SIG-M5 (cell line): ENCODE measurements around the gene ERBB2.
"Not testable (repeated sequence)": the region's sequence is repeated elsewhere in the genome, so short reads cannot be mapped to it uniquely, and the experiment has no call there.

Experiments
- DNase-seq: peaks from one replicate; lab custom pipeline; 2025; lab: John Stamatoyannopoulos, UW

The ERBB2 gene

DNA sequence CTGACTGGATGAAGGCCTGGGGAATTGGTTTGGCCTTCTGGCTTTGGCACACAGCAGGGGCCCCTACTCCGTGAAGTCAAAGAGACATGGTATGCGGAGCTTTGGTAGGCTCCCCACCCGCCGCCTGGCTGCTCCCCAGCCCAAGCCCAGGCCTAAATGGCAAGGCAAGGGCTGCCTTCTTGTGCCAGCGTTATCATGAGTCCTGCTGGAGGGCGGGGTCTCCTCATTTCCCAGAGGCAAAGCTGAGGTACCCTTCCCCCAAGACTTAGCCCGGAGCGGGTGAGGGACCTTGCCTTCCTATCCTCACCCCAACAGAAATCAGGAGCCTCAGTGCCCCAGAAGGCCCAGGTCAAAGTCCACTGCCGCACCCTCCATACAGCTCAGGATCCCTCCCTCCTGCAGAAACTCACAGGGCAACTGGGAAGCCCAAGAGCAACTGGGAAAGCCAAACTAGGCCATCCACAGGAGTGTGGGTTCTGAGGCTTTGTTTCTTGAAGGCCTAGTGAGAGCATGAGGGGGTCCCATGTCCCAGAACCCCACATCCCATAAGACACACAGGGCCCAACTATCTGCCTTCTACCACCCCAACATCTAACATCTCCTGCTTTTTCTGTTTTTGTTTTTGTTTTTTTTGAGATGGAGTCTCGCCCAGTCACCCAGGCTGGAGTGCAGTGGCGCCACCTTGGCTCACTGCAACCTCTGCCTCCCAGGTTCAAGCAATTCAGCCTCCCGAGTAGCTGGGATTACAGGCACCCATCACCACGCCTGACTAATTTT lies 21.3 kb upstream of the ERBB2 start:
- no peak for DNase-seq

DNA sequence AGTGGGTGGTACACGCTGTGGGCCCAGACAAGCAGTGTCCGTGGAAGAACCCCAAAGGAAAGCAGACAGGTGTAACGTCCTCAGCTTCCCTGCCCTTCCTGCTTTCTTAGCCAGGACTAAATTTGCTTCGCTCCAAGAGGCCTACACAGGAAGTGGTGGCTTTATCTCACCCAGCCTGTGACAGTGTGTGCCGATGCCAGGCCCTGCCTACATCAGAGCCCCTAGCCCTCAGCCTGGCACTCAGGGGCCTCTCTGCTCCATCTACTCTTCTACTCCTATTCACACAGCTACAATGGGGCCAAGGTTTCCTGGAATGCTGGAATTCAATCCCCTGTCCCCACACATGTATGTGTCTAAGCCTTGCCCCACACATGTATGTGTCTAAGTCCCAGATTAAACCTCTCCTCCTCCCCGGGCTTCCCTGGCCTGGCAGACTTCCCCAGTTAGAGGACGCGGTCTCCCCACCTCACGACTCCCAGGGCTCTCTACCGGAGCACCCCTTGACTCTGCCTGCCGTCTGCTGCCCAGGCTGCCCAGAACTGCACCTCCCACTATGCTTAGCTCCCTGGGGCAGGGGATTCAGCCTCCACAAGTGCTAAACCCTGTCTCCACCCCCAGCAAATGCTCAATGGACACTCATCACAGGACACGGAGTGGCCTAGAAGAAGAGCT lies 20.2 kb upstream of the ERBB2 start:
- DNase-seq = no peak

DNA sequence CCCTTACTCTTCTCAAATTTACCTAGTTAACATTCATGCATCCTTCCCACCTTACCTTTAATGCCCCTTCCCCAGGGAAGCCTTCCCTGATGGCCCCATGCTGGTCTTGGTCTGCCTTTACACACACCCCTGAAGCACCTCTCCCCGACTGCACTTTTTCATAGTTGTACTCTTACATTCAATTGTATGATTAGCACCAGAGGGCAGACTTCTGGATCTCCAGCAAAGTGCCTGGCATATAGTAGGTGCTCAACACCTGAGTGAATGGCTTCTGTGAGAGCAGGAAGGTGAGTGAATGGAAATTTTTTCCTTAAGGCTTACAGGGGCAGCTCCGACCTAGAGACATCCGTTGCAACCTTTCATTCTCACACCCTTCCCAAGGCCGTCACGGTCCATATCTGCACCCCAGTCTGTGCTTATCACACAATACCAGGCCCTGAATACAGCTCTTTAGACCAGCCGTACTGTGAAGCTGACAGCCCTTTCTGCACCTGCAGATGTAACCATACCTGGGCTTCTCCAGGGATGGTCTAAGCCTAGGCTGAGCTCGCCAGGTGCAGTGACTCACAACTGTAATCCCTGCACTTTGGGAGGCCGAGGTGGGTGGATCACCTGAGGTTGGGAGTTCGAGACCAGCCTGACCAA lies 16.4 kb upstream of the ERBB2 start:
- no peak for DNase-seq

DNA sequence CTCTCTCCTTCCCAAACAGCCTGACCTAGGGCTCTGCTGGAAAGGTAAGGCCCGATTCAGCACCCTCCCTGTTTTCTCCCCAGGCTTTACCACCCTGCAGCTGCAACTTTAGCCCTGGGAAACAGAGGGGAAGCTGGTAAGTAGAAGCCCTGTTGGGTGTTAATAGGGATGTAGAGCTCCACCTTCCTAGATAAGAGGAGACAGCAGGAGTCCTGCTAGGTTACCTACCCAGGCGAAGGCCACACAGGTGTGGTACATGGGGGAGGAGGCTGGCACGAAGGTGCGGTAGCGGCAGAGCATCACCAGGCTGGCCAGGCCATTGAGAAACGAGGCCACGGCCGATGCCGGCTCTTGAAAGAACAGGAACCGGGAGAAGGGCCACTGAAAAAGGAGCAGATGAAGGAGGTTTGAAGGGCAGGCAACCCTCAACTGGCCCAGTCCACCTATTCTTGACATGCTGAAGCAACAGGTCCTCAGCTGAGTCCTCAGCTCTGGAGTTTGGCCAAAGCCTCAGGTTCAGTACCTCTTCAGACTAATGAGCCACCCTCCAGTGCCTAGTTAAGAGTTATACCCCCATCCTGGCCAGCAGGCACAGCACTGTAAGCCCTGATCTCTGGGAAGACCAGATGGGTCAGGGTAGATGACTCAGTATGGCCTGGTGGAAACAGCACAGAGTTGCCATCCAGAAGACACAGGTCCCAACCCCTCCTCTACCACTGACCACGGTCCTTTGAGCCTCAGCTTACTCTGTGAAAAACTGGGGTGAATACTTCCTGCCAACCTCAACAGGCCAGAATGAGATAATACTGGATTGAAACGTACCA lies 15.3 kb upstream of the ERBB2 start:
- DNase-seq = no peak

GRCh38 chr17:39687101-39687545 lies 12.7 kb upstream of the ERBB2 start:
- DNase-seq = no peak

- DNase-seq = peak; percentile 56
These were observed 12.1 kb upstream of the ERBB2 start, which contains the start of gene PGAP3 for GRCh38 chr17:39687546-39688474. Gene PGAP3 (minus strand): TSS chr17:39688057. CDS start chr17:39688014, 43 bp downstream.

DNA sequence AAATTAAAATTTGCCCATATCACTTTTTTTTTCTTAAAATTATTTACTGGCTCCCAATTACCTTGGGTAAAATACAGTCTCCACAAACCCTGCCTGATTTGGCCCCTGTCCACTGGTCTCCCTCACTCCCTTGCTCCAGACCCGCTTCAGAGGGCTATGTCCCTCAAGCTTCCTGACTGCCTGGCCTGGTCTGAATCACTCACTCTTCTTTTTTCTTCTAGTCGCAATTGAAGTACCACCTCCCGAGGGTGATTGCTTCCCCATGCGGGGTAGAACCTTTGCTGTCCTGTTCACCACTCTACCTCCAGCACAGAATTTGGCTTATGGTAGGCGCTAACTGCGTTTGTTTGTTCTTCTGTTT lies 11.4 kb upstream of the ERBB2 start:
- DNase-seq = no peak

GRCh38 chr17:39688945-39689344 lies 10.9 kb upstream of the ERBB2 start:
- DNase-seq = no peak

GRCh38 chr17:39694593-39694992 lies 5.3 kb upstream of the ERBB2 start:
- DNase-seq = no peak

DNA sequence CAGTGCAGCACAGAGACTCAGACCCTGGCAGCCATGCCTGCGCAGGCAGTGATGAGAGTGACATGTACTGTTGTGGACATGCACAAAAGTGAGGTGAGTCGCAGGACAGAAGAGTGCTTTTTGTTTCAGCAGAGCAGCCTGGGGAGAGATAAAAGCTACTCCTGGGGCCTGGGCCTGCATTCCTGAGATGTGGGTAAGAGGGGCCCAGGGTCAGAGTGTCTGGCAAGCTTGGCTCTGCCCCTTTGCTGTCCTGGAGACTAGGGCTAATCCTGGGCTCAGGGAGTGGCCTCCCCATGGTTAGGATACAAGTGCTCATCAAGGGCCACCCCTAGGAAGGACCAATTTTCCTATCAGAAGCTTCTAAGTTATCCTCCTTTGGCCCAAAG lies 4.8 kb upstream of the ERBB2 start:
- no peak for DNase-seq

GRCh38 chr17:39696731-39697130 lies 3.1 kb upstream of the ERBB2 start:
- no peak for DNase-seq

DNA sequence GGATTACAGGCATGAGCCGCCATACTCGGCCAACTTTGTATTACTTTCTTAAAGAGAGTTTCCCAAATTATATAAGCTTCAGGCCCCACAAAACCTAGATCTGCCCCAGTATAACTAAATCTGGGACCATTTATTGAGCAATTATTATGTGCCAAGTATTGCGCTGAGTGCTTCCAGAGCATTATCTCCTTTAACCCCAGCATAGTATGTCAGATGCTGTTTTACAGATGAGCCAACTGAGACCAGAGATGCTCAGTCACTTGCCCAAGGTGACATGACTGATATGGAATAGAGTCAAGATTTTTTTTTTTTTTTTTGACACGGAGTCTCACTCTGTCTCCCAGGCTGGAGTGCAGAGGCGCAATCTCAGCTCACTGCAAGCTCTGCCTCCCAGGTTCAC lies 1.9 kb upstream of the ERBB2 start:
- DNase-seq = no peak

GRCh38 chr17:39699157-39699817 lies 577 bp upstream of the ERBB2 start:
- not testable (repeated sequence) for DNase-seq

- no peak for DNase-seq
These were observed 504 bp downstream of the ERBB2 start for GRCh38 chr17:39700148-39700987.

DNA sequence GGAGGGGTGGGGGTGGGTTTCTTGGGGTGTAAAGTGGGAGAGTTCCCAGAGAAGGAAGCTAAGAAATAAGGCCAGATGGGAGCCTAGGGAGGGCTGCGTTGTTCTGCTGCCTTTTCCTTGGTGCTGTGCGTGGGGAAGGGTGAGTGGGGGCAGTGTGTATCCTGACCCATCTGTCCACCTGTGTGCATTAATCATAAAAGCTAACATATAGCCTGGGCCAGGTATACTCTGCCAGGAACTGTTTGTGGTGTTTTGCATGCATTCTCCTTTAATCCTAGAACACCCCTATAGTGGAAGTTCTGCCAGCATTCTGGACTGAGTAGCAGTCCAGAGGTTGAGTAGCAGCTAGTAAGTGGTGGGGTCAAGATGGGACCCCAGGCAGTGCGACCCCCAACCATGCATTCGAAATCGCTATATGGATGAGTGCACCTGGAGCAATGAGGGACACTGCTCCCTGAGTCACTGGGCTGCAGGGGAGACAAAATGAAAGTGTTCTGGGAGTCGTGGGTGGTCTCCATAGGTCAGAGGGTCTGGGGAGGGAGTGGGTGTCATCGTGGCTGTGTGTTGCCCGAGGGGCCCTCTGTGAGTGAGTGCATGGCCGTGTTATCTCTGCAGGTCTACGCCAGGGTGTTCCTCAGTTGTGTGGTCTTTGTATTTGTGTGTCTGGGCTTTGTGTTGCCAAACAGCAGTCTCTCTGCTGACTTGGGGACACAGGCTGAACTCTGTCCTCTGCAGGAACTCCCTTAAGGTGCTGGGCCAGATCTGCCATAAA lies 1.3 kb downstream of the ERBB2 start:
- no peak for DNase-seq

DNA sequence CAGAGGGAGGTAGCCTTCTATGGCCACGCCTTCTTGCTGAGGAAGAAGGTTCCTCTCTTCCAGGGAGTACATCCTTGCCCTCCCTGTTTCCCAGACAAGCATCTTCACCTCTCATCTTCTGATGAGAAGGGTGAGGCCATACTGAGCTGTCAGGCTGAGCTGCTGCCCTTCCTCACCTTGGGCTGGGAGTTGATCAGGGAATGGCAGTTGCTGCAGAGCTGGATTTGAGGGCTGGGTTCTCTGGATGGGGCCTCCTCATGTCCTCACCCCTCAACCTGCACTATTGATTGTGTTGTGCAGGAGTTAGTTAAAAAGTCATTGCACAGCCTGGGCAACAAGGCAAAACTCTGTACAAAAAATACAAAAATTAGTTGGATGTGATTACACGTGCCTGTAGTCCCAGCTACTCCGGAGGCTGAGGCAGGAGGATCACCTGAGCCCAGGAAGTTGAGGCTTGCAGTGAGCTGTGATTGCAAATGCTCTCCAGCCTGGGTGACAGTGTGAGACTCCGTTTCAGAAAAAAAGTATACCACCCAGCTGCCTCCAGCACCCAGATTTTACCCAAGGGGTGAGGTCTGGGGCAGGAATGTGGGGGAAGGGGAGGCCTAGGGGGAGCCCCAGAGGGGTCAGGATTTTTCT lies 2.0 kb downstream of the ERBB2 start:
- DNase-seq = no peak

GRCh38 chr17:39702901-39703893 lies 3.3 kb downstream of the ERBB2 start:
- DNase-seq = no peak
